ENCODE measurements around the gene UBAC2. TPM values are rescaled to one million over a fixed set of nuclear protein-coding genes. Genes with fewer than 3 reads are reported as not detected.

Gene UBAC2
- total and polyA plus RNA-seq, 2 of the 8 experiments (the other 6 are each of a cell fraction or from before 2014, with no cell fraction given), result 75.9 to 76.9 TPM

DNA sequence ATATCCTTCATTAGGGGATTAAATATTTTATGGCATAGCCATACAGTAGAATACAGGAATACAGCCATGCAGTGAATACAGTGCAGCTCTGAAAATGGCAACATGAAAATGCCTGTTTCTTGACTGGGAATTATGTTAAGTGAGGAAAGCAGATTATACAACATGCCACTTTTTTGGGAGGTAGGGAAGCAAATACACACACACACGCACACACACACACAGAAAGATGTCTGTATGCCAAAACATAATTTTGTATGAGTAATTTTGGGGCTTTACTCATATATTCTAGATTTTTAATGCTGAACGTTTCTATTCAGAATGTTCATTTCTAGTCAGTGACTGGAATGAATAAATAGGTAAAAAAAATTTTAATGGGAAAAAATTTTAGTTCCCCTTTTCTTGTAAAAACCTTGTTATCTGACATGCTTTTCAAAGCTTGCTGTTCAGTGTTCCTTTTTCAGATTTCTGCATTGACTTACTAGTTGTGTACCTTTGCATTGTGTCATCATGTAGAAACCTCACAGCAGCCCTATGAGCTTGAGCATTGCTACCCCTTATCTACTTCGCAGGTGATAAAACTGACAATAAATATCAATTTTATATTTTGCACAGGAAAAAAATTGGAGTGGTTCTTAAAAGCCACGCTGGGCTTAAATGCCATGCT is 98.7 kb downstream of the UBAC2 start:
- FAIRE-seq, result no peak
- DNase-seq (ENCODE audit: low read depth in 1 of 2, low spot score in 2 of 2), result no peak
- no peaks in the 10 kb centered on the region; a peak in 1 of 7 replicates for H3K4me1 ChIP-seq (replicated peaks in 1 of 4; ENCODE audit: control insufficient read depth in 3 of 4, insufficient read depth in 4 of 4, low read length in 3 of 4)
- H3K4ac ChIP-seq (replicated peaks; ENCODE audit: insufficient read length, low read depth, low read length), result no peak overlapping the region
- WGBS, 2 experiments (ENCODE audit: extremely low coverage in 1 of 2, insufficient coverage in 1 of 2, insufficient read length in 1 of 2, insufficient replicate concordance in 2 of 2, low coverage in 1 of 2, low lambda C conversion rate in 2 of 2, missing lambda C conversion rate in 1 of 2), result 80% methylated on average over 4 of the region's 4 CpGs; no CpG with 5 or more reads in 1 of the 2 experiments
- no peaks in the 10 kb centered on the region for H3K79me2 ChIP-seq (ENCODE audit: control insufficient read depth in 1 of 2, insufficient read depth in 2 of 2, low read length in 2 of 2)
- H4K20me1 ChIP-seq (replicated peaks in 1 of 2; ENCODE audit: control insufficient read depth in 1 of 2, insufficient read depth in 2 of 2, low read length in 2 of 2), result peaks cover under 1 to 5% of the 10 kb centered on the region in 2 experiments
- H2BK20ac ChIP-seq (ENCODE audit: low read length), result no peak overlapping the region
- H2AK5ac ChIP-seq (ENCODE audit: low read depth, low read length), result no peak overlapping the region
- H3K9me3 ChIP-seq (ENCODE audit: insufficient read depth in 2 of 2, low read depth in 1 of 2, low read length in 1 of 2), result no peaks in the 10 kb centered on the region
- ChIA-PET POLR2A (ENCODE audit: partially characterized antibody) (interaction anchor here (0.6 to 1.5 kb wide), 2 partner anchors 9 to 189 kb away, joined by 3 read pairs; no protein-coding TSS in a partner anchor), CTCF (ENCODE audit: partially characterized antibody) (interaction anchor here (0.8 to 2.0 kb wide), 6 partner anchors 20 to 123 kb away, joined by 3 to 6 read pairs (median 3); no protein-coding TSS in a partner anchor)
- H3K36me3 ChIP-seq (ENCODE audit: control insufficient read depth in 2 of 4, insufficient read depth in 4 of 4, low read length in 3 of 4), result no peaks in the 10 kb centered on the region
- H3K18ac ChIP-seq (ENCODE audit: extremely low read depth, low read length), result no peak overlapping the region
- H2BK5ac ChIP-seq (ENCODE audit: low read depth, low read length), result no peak overlapping the region
- no peak overlapping the region for H4K91ac ChIP-seq (replicated peaks; ENCODE audit: insufficient read length, low read length)
- H3K56ac ChIP-seq (replicated peaks; ENCODE audit: insufficient read length, low read depth, low read length), result no peak overlapping the region
- no peak overlapping the region for H2BK15ac ChIP-seq (ENCODE audit: low read length)
- 0 out of 2 replicates have a peak, but pooled peaks cover 2% of the 10 kb centered on the region for H3K79me1 ChIP-seq (ENCODE audit: low read depth, low read length)
- H3K27me3 ChIP-seq (replicated peaks in 1 of 4; ENCODE audit: control insufficient read depth in 3 of 4, extremely low read depth in 1 of 4, insufficient read depth in 3 of 4, low read length in 3 of 4), result no peaks in the 10 kb centered on the region
- H3K14ac ChIP-seq (ENCODE audit: insufficient read length), result no peak overlapping the region
- H4K8ac ChIP-seq (ENCODE audit: extremely low read depth, insufficient read depth, low read length), result no peak overlapping the region
- no peak overlapping the region for H3K4me2 ChIP-seq (ENCODE audit: insufficient read depth in 1 of 2, low read depth in 2 of 2, low read length in 2 of 2)
- H3K9ac ChIP-seq (replicated peaks in 1 of 4; ENCODE audit: extremely low read depth in 1 of 4, low read depth in 3 of 4, low read length in 3 of 4), result no peak overlapping the region; a peak in 1 of 7 replicates
- no peak overlapping the region for H3K4me3 ChIP-seq (ENCODE audit: extremely low read depth in 1 of 4, insufficient read depth in 2 of 4, low read depth in 3 of 4, low read length in 4 of 4)
- H3K23ac ChIP-seq (ENCODE audit: insufficient read length), result no peak overlapping the region
- H3K23me2 ChIP-seq (ENCODE audit: low read depth, low read length), result no peaks in the 10 kb centered on the region
- no peak overlapping the region for H4K5ac ChIP-seq (ENCODE audit: insufficient read length, low read depth, low read length)
- H2AFZ ChIP-seq (ENCODE audit: low read length), result no peak overlapping the region
- H3K27ac ChIP-seq (ENCODE audit: low read depth, low read length), result no peak overlapping the region
- no peak overlapping the region for H2BK120ac ChIP-seq (replicated peaks; ENCODE audit: low read depth, low read length)
- TF ChIP-seq MAFK (IDR thresholded peaks at IDR 0.05; ENCODE audit: low read depth, low read length), result no peak
- no peak for TF ChIP-seq CBX8 (IDR thresholded peaks at IDR 0.05; ENCODE audit: borderline replicate concordance, low read depth, low read length)
- no peak for TF ChIP-seq CREB1 (IDR thresholded peaks at IDR 0.05)
- no peak for TF ChIP-seq HDAC2 (IDR thresholded peaks at IDR 0.05; ENCODE audit: borderline replicate concordance in 1 of 2, low read depth in 2 of 2, low read length in 2 of 2)
- TF ChIP-seq CHD1 (IDR thresholded peaks at IDR 0.05; ENCODE audit: low read depth, low read length), result no peak
- no peak for TF ChIP-seq SIRT6 (IDR thresholded peaks at IDR 0.05; ENCODE audit: low read length)
- no peak for TF ChIP-seq POLR2A (IDR thresholded peaks at IDR 0.05; ENCODE audit: control extremely low read depth in 1 of 2, low read depth in 2 of 2, low read length in 2 of 2)
- H2BK12ac ChIP-seq (ENCODE audit: low read depth, low read length), result no peak overlapping the region
